CD4-positive, alpha-beta memory T cell (primary cell): Measurements from ENCODE around the gene SYCN. TPM values are rescaled to one million over a fixed set of nuclear protein-coding genes. Genes with fewer than 3 reads are reported as not detected.

Experiments used
- CTCF ChIA-PET: fragments of 350-600 bp; sonication (Branson Sonifier 250); formaldehyde crosslinking; loops from one replicate; lab custom pipeline; 2021; ENCODE audit warnings: inconsistent platforms; ENCODE audit not compliant: partially characterized antibody; lab: Charles Lee
- POLR2A ChIA-PET: fragments of 350-600 bp; sonication (Branson Sonifier 250); formaldehyde crosslinking; loops from one replicate; lab custom pipeline; 2021; ENCODE audit not compliant: partially characterized antibody; lab: Charles Lee
- DNase-seq, 5 donors: peaks; one replicate each; pipeline versions ENCODE4 v3.0.0 to v3.0.0-alpha.2; 2020 to 2022; ENCODE audit warnings: mixed read lengths in 1 of 5
- H3K27ac ChIP-seq: one replicate; pipeline ENCODE4 v1.7.0; 2013; ENCODE audit warnings: low read depth, low read length
- H3K27me3 ChIP-seq: 2 replicates; pipeline ENCODE4 v1.7.0; 2013; ENCODE audit warnings: mild to moderate bottlenecking, low read length, moderate library complexity; ENCODE audit not compliant: insufficient read depth
- H3K36me3 ChIP-seq: 2 replicates; pipeline ENCODE4 v1.7.0; 2013; ENCODE audit warnings: mild to moderate bottlenecking, low read length, moderate library complexity; ENCODE audit not compliant: insufficient read depth
- H3K4me1 ChIP-seq: 2 replicates; pipeline ENCODE4 v1.7.0; 2013; ENCODE audit warnings: mild to moderate bottlenecking, low read length, moderate library complexity; ENCODE audit not compliant: insufficient read depth
- H3K4me3 ChIP-seq, 2 donors: one replicate each; pipeline ENCODE4 v1.7.0; 2013; ENCODE audit warnings: low read length in 2 of 2, mild to moderate bottlenecking in 1 of 2
- H3K9me3 ChIP-seq, 2 donors: one replicate each; pipeline ENCODE4 v1.7.0; 2013; ENCODE audit warnings: low read length in 2 of 2, control low read depth in 1 of 2; ENCODE audit not compliant: control insufficient read depth in 1 of 2
- H3K27ac Mint-ChIP-seq, 7 donors: one replicate each; pipeline ENCODE4 v1.8.0; 2020 to 2021; ENCODE audit warnings: mixed read lengths in 7 of 7, mild to moderate bottlenecking in 6 of 7, inconsistent platforms in 3 of 7, moderate library complexity in 3 of 7
- H3K27me3 Mint-ChIP-seq, 2 donors: one replicate each; pipeline ENCODE4 v1.8.0; 2020 to 2021; ENCODE audit warnings: mixed read lengths in 2 of 2
- H3K36me3 Mint-ChIP-seq, 2 donors: one replicate each; pipeline ENCODE4 v1.8.0; 2020 to 2021; ENCODE audit warnings: mixed read lengths in 2 of 2, inconsistent platforms in 1 of 2, mild to moderate bottlenecking in 1 of 2
- H3K4me1 Mint-ChIP-seq, 4 donors: one replicate each; pipeline ENCODE4 v1.8.0; 2020 to 2021; ENCODE audit warnings: mixed read lengths in 4 of 4, mild to moderate bottlenecking in 1 of 4
- H3K4me3 Mint-ChIP-seq, 8 donors: one replicate each; pipeline ENCODE4 v1.8.0; 2020 to 2021; ENCODE audit warnings: mixed read lengths in 8 of 8, mild to moderate bottlenecking in 7 of 8, moderate library complexity in 6 of 8, inconsistent platforms in 3 of 8
- H3K9me3 Mint-ChIP-seq, 8 donors: one replicate each; pipeline ENCODE4 v1.8.0; 2020 to 2021; ENCODE audit warnings: mixed read lengths in 8 of 8, mild to moderate bottlenecking in 5 of 8, inconsistent platforms in 3 of 8, moderate library complexity in 1 of 8
- intact Hi-C: fragments of 100-400 bp; cut with micrococcal nuclease; formaldehyde crosslinking; loops from one replicate; pipeline ENCODE4 v1.15.1; 2023
- polyA plus RNA-seq, 2 donors: library from polyadenylated mRNA; unstranded; fragments of 300-500 nt; fragmentation: Illumina TruSeq; gene quantifications; one replicate each; pipeline ENCODE4 v1.2.3, GENCODE V29; 2021
- total RNA-seq, 2 experiments: library from RNA; stranded (reverse); gene quantifications; one replicate each; pipeline ENCODE4 v1.2.3, GENCODE V29; 2021

The SYCN gene, protein sequence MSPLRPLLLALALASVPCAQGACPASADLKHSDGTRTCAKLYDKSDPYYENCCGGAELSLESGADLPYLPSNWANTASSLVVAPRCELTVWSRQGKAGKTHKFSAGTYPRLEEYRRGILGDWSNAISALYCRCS
- total RNA-seq (not detected), polyA plus RNA-seq (not detected)

DNA sequence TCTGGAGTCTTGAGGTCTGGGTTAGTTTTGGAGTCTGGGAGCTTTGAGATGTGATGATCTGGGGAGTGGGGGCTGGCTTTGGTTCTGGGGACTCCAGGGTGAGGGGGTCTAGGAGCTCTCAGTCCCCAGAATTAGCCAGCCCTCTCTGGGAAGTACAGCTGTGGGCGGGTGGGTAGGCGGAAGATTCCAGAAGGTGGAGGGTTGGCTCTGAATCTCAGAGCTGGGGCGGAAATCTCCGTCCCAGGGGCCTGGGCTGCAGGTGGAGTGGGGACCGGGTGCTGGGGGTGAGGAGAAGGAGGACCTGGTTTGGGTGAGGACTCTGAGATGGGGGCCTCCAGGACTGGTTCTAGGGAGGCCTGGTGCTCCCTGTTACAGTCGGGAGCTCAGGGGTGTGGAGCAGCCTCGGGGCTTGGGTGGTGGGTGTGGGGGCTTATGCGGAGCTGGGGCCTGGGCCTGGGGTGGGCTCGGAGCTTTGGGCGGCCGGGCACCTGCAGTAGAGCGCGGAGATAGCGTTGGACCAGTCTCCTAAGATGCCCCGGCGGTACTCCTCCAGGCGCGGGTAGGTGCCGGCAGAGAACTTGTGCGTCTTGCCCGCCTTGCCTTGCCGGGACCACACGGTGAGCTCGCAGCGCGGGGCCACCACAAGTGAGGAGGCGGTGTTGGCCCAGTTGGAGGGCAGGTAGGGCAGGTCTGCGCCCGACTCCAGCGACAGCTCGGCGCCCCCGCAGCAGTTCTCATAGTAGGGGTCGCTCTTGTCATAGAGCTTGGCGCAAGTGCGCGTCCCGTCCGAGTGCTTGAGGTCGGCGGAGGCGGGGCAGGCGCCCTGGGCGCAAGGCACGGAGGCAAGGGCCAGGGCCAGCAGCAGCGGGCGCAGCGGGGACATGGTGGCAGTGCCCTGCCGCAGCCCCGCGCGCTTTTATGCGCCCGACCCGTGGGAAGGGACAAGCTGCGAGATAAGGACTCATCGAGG is at the start of gene SYCN:
TSS of gene SYCN (minus strand) at position 892 of the 970 bp plus-strand sequence. CDS start at position 883, 9 bp downstream.
- ChIA-PET CTCF (interaction anchor here (1.3 kb wide), 1 partner anchor 124 kb away, joined by 3 read pairs; no protein-coding TSS in a partner anchor), POLR2A (no interaction called here)
- Mint-ChIP-seq H3K9me3 (no peaks in the 10 kb centered on the region), H3K4me3 (peak within 1 kb of the TSS in 1 of 8 donors; percentile 20), H3K27me3 (peaks cover 35% of the 10 kb centered on the region in 2 donors), H3K36me3 (no peaks in the 10 kb centered on the region), H3K4me1 (peaks cover 0 to 4% (median 0%) of the 10 kb centered on the region in 4 donors), H3K27ac (no peak within 1 kb of the TSS)
- Histone ChIP-seq H3K4me1 (no peaks in the 10 kb centered on the region), H3K27ac (no peak within 1 kb of the TSS), H3K36me3 (no peaks in the 10 kb centered on the region), H3K27me3 (peaks cover 6% of the 10 kb centered on the region), H3K4me3 (no peak within 1 kb of the TSS), H3K9me3 (no peaks in the 10 kb centered on the region)
- intact Hi-C loops, result no loop called here
- no peak for DNase-seq

DNA sequence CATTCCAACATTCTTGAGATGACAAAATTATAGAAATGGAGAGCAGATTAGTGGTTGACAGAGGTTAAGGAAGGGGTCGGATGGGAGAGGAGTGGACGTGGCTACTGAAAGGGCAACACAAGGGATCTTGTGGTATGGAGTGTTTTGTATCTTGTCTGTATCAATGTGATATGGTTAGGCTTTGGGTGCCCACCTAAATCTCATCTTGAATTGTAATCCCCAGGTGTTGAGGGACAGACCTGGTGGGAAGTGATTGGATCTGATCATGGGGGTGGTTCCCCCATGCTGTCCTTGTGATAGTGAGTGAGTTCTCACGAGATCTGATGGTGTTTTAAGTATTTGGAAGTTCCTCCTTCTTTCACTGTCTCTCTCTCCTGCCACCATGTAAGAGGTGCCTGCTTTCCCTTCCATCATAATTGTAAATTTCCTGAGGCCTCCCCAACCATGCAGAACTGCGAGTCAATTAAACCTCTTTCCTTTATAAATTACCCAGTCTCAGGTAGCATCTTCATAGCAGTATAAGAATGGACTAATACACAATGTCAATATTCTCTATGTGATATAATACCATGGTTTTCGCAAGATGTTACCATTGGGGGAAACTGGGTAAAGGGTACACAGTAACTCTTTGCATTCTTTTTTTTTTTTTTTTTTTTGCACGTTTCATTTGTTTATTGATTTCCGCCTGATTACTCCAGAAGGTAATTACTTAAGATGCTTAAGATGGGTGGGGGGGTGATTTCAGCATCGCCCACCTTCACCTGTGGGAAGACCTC is 49.5 kb upstream of the SYCN start:
- POLR2A ChIA-PET, result no interaction called here
- H3K27ac ChIP-seq, result no peak overlapping the region
- H3K27me3 Mint-ChIP-seq, result peaks cover 6 to 12% of the 10 kb centered on the region in 2 donors

DNA sequence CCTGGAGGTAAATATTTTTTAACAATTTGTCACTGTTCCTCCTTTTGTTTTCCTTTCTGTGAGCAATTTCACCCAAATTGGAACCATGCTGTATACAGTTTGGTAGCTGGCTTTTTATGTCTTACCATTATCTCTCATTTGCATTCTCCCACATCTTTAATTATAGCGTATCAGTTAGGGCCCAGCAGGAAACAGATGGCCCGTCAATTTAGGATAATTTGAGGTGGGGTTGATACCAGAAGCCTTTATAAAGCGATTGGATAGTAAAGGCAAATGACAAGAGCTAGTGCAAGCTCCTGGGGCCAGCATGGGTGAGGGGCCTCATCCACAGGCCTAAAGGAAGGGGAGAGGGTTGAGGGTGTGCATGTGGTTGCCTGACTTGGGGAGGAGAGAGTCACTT is 48.4 kb upstream of the SYCN start:
- Histone ChIP-seq H3K9me3 (no peaks in the 10 kb centered on the region), H3K4me1 (no peaks in the 10 kb centered on the region), H3K4me3 (no peak overlapping the region), H3K27ac (no peak overlapping the region), H3K36me3 (no peaks in the 10 kb centered on the region), H3K27me3 (no peaks in the 10 kb centered on the region)
- Mint-ChIP-seq H3K27me3 (peaks cover 6 to 8% of the 10 kb centered on the region in 2 donors), H3K4me1 (peaks cover 0 to 4% (median 1%) of the 10 kb centered on the region in 4 donors), H3K36me3 (no peaks in the 10 kb centered on the region), H3K27ac (peak overlapping the region in 1 of 7 donors; percentile 76), H3K9me3 (peaks cover 0 to 4% (median 0%) of the 10 kb centered on the region in 8 donors), H3K4me3 (no peak overlapping the region)
- intact Hi-C loops, result no loop called here
- CTCF ChIA-PET, result interaction anchor here (1.0 kb wide), 1 partner anchor 9 kb away, joined by 4 read pairs; no protein-coding TSS in a partner anchor
- POLR2A ChIA-PET, result no interaction called here
- no peak for DNase-seq

More for the DNA sequence above, 49.5 kb upstream of the SYCN start:
- no peaks in the 10 kb centered on the region for H3K9me3 ChIP-seq
- CTCF ChIA-PET, result no interaction called here
- no peaks in the 10 kb centered on the region for H3K27me3 ChIP-seq
- Mint-ChIP-seq H3K9me3 (peaks cover 0 to 4% (median 0%) of the 10 kb centered on the region in 8 donors), H3K27ac (no peak overlapping the region), H3K4me1 (peaks cover 5 to 10% (median 6%) of the 10 kb centered on the region in 4 donors), H3K4me3 (no peak overlapping the region), H3K36me3 (no peaks in the 10 kb centered on the region)
- intact Hi-C loops, result no loop called here
- H3K36me3 ChIP-seq, result no peaks in the 10 kb centered on the region
- no peak overlapping the region for H3K4me3 ChIP-seq
- DNase-seq, result no peak
- peaks cover 8% of the 10 kb centered on the region for H3K4me1 ChIP-seq

DNA sequence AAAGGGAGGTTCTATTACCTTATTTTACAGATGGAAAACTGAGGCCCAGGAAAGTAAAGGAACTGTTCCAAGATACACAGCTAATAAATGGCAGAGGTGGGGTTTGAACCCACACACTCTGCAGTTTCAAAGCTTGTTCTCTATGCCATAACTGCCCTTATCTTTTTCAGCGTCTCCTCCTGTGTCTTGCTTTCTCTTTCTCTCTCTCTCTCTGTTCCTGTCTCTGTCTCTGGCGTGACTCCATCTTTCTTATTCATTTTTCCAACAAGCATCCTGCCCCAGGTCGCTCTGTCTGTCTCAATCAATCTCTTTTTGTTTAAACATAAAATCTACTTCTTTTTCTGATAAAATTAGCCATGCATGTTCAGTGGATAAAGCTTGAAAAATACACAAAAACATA is 47.8 kb upstream of the SYCN start:
- peaks cover 0 to 7% (median 3%) of the 10 kb centered on the region in 4 donors for H3K4me1 Mint-ChIP-seq
- H3K9me3 Mint-ChIP-seq, result peaks cover 0 to 4% (median 0%) of the 10 kb centered on the region in 8 donors
- ChIA-PET POLR2A (no interaction called here), CTCF (no interaction called here)
- Histone ChIP-seq H3K27ac (no peak overlapping the region), H3K27me3 (no peaks in the 10 kb centered on the region), H3K9me3 (no peaks in the 10 kb centered on the region), H3K4me1 (no peaks in the 10 kb centered on the region), H3K4me3 (no peak overlapping the region), H3K36me3 (no peaks in the 10 kb centered on the region)
- H3K27ac Mint-ChIP-seq, result peak overlapping the region in 2 of 7 donors; percentile 3 to 83
- H3K4me3 Mint-ChIP-seq, result no peak overlapping the region
- intact Hi-C loops, result no loop called here
- no peaks in the 10 kb centered on the region for H3K36me3 Mint-ChIP-seq
- DNase-seq, result no peak
- H3K27me3 Mint-ChIP-seq, result peaks cover 5 to 8% of the 10 kb centered on the region in 2 donors

DNA sequence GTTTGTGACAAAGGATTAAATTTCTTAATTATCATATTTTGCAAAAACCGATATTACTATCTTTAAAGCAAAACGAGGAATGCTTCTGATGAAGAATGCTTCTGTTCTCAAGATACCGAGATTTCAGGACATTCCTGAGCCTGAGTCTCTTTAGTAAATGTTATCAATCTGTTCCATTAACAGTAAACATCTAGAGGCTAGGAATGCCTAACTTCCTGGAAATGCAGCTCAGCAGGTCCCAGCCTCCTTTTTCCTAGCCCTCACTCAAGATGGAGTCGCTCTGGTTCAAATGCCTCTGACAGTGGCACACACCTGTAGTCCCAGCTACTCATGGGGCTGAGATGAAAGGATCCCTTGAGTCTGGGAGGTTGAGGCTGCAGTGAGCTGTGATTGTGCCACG is 47.0 kb upstream of the SYCN start:
- no peaks in the 10 kb centered on the region for H3K36me3 Mint-ChIP-seq
- peaks cover 0 to 7% (median 3%) of the 10 kb centered on the region in 4 donors for H3K4me1 Mint-ChIP-seq
- H3K9me3 ChIP-seq, result no peaks in the 10 kb centered on the region
- peaks cover 1 to 4% of the 10 kb centered on the region in 2 donors for H3K27me3 Mint-ChIP-seq
- H3K27me3 ChIP-seq, result no peaks in the 10 kb centered on the region
- no peak overlapping the region for H3K27ac Mint-ChIP-seq
- H3K4me3 Mint-ChIP-seq, result no peak overlapping the region
- intact Hi-C loops, result no loop called here
- no peak overlapping the region for H3K27ac ChIP-seq
- H3K4me3 ChIP-seq, result no peak overlapping the region
- no peaks in the 10 kb centered on the region for H3K4me1 ChIP-seq
- no peak for DNase-seq
- no peaks in the 10 kb centered on the region for H3K9me3 Mint-ChIP-seq
- ChIA-PET CTCF (no interaction called here), POLR2A (no interaction called here)
- no peaks in the 10 kb centered on the region for H3K36me3 ChIP-seq

DNA sequence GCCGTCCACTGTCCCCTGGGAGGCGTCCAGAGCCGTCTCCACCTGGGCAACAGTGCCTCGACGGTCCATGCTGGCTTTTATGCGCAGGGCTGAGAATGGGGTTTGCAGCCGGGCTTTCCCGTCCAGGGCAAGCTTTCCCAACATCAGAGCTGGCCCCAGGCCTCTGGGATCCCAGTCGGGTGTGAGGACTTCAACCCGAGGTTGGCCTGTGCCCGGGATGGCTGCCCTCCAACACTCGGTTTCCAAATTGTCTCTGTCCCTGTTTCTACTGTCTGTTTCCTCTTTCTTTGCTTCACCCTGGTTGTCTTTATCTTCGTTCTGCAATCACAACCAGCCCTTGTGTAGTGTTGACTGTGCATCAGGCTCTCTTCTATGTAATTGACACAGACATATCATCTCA is 44.7 kb upstream of the SYCN start, which contains the start of gene IFNL4:
TSS of gene IFNL4 (minus strand) at position 51 of the 400 bp plus-strand sequence.
- ChIA-PET CTCF (interaction anchor here (1.2 kb wide), 1 partner anchor 49 kb away, joined by 3 read pairs; no protein-coding TSS in a partner anchor), POLR2A (no interaction called here)
- Histone ChIP-seq H3K36me3 (no peaks in the 10 kb centered on the region), H3K4me3 (no peak within 1 kb of the TSS), H3K9me3 (no peaks in the 10 kb centered on the region), H3K27me3 (no peaks in the 10 kb centered on the region), H3K4me1 (no peaks in the 10 kb centered on the region), H3K27ac (no peak within 1 kb of the TSS)
- no peak for DNase-seq
- intact Hi-C loops, result no loop called here
- Mint-ChIP-seq H3K27ac (no peak within 1 kb of the TSS), H3K9me3 (no peaks in the 10 kb centered on the region), H3K36me3 (no peaks in the 10 kb centered on the region), H3K27me3 (peaks cover 1 to 4% of the 10 kb centered on the region in 2 donors), H3K4me3 (peak within 1 kb of the TSS in 4 of 8 donors; percentile 13 to 56 (median 32)), H3K4me1 (peaks cover 0 to 7% (median 3%) of the 10 kb centered on the region in 4 donors)
